ENCODE results near the gene EEFSEC.
A peak's percentile ranks its signal among the peaks of the same experiment; 100 is the strongest.

Gene EEFSEC

DNA sequence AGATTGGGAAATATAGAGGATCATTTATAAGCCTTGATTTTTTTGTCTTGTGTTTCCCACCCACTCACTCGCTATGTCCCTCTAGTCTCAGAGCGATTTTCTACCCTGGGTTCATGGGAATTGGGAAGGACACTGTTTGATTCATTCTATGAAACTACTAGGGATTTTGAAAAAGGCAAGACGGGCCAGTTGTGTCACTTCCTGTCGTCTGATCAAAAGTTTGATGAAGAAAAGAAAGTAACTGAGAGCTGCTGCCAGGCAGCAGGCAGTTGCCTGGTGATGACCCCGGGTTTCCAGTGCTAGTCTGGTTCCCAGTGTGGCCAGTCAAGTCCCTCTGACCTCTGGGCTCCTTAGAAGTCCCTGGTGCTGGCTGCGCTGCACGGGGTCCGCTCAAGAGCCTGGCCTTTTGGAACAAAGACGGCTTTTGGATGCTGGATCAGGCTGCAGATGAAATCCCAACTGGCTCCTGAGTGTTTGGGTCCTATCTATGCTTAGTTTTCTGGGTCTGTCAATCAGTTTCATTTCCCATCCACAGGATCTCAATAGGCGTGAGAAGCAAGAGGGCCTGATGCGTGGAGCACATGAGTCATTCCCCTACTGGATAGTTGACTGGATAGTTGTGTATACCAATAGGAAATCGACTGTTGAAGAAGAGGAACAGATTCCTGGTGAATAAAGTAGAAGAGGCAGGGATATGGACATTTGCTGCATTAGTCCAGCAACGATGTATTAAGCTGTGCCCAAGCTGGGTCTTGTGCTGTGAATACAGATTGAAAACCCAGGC lies 89.7 kb downstream of the EEFSEC start:
- peak; percentile 13 for DNase-seq (ENCODE audit: low read depth)

DNA sequence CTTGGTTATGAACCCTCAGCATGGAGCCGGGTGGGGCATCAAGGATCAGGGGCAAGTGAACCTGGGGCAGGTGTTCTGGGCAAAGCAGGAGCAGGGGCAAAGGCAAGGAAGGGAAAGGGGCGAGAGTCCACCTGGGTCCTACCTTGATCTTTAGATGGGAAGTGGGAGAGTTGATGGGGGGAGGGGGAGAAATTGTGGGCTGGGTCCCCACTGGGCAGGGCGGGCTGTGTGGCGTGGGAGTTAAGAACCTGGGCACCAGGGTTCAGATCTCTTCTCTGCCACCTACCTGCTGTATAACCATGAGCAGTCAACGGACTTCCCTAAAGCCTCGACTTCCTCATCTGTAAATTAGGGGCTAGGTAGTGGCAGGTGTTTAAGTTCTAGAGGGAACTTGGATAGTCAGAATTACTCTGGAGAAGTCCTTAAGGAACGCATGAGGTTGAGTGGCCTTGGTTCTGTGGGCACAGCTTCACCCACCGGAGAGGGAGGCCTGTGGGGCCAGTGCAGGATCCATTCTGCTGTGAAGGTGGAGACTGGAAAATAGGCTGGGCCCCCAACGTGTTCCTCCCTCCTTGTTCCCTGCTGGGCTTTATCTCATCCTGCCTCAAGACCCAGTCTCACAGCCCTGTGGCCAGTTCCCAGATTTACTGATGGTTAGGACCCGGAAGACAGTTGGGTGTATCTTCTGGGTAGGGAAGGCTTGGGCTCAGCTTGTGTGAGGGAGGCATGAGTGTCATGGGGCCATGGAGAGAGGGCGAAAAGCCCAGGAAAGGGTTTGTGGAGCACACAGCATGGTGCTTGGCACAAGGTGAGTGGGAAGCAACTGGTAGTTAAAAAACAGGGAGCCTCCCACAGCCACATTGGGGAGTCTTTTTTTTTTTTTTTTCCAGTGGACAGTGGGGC lies 90.6 kb downstream of the EEFSEC start:
- DNase-seq (ENCODE audit: low read depth): no peak

DNA sequence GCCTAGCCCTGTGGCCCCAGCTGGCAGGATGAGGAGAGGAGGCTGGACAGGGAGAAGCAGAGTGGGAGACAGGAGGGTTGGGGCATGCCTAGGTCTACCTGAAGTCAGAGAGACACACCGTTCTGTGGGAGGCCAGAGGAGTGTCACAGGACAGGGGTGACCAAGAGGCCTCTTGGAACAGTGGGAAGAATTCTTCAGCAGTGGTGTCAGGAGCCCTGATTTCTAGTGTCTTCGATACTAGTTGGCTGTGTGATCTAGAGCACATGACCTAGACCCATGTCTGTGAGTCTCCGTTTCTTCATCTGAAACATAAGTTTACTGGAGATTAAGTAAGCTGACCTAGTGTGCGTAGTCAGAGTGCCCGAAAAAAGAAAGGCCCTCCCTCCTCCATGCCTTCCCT lies 92.2 kb downstream of the EEFSEC start:
- DNase-seq (ENCODE audit: low read depth): no peak

DNA sequence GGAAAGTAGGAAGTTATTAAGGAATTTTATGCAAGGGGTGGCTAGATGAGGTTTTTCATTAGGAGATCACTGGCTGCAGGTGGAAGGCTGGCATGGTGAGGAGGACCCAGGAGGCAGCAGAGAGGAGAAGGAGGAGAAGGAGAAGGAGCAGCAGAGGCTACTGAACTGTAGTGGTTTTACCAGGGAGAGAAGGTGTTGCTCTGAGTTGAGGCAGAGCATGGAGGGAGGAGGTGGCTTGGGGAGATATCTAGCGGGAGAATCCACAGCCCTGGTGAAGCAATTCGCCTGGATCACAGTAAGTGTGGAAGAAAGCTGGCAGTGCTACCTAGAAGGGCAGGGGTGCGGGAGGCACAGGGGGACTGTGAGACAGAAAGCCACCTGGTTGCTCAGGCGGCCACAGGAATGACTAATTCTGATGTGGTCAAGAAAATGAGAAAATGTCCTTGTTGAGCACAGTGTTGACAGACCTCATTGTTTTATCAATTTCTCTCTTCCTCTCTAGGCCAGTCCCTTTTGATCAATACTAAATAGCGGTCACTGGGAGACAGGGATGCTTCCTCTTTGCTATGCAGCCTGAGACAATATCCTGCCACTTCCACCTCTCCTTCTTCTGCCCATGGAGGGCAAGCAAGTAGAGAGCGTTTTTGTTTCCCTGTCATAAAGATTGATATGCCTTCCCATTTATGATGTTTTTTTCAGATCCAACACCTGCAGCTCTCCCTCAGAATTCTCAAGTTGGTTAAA lies 94.6 kb downstream of the EEFSEC start:
- DNase-seq (ENCODE audit: low read depth): no peak

DNA sequence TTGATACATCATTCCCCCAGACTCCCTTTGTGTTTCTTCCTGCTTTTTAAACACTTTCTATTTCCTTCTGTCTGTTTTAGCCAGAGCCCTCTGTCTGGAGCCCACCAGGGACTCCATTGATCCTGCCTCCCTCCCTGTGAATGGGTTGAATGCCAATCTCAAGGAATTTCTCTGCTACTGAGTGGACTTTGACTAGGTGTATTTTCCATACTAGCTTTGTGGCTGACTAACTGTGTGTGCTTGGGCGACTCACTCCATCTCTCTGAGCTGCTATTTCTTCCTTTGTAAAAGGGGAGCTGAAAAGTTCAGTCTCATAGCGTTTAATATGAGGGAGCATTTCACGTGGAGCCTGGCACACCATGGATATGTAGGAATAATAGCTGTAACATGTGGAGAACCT lies 98.8 kb downstream of the EEFSEC start:
- no peak for DNase-seq (ENCODE audit: low read depth)

DNA sequence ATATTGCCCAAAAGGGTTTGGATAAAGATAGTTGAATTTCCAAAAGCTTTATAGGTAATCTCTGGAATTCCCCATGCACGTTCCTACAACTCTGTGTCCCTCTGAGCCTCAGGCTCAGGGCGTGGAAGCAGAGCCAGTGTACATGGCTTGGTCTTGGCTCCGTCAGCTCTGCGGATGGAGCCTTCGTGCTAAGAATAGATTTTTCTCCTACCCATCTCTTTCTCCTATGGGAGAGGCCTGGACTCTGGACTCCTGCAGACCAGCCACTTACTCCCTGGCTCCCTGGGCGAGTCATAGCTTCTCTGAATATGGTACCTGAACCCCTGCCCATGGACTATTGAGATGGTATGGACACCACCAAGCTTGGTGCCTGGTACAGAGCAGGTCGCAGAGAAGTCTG lies 99.9 kb downstream of the EEFSEC start:
- no peak for DNase-seq (ENCODE audit: low read depth)

DNA sequence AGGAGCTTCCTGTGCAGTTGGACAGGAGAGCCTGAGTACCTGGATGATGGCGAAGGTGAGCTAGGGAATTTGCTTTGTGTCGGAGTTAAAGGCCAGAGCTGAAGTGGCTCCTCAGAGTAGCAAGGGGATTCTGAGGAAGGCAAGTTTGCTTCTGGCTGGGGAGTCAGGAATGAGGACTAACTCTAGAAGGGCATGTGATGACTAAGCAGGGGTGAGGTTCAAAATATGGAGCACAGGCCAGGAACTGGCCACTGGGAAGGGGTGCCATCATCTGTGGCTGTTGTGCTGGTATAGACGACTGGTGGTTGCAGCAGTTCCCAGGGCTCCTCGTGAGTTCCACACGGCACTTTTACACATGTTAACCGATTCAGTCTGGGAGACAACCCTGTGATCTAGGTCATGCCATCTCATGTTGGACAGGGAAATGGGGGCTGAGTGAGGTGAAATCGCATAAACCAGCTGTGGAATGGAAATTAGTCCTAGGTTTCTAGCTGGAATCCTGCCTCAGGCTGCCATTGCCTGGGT lies 100.8 kb downstream of the EEFSEC start:
- DNase-seq (ENCODE audit: low read depth): no peak

DNA sequence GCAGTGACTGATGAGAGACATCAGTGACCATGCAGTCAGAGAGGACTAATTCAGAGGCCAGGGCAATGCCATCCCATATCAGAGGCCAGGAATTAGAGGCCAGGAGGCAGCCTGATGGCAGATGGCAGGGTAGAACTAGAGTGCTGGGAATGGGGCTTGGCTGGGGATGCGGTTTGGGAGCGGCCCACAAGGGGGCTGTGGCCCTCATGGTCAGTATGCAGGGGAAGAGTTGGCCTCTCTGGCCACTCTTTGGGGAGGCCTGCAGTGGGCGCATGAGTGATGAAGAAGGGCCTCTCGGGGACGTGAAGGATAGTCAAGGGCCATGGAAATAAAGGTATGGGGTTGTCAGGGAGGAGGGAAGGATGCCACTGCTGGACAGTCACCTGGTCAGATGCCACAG lies 101.7 kb downstream of the EEFSEC start:
- no peak for DNase-seq (ENCODE audit: low read depth)

DNA sequence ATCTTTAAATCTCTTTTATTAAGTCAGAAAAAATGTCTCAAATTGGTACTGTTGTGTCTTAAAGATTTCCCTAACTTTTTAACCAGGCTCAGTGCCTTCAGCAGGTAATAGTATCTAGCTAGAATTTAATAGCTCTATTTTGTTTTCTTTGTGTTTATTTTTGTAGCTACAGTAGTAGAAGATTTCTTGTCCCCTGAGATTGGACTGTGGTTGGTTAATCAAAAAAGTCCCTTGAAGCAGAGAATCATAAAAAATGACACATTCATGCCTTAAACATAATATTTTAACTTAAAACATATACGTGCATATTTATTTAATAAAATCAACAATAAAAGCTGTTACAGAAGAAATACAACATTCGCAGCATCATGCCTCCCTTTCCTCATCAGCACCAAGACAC lies 102.8 kb downstream of the EEFSEC start:
- no peak for DNase-seq (ENCODE audit: low read depth)

DNA sequence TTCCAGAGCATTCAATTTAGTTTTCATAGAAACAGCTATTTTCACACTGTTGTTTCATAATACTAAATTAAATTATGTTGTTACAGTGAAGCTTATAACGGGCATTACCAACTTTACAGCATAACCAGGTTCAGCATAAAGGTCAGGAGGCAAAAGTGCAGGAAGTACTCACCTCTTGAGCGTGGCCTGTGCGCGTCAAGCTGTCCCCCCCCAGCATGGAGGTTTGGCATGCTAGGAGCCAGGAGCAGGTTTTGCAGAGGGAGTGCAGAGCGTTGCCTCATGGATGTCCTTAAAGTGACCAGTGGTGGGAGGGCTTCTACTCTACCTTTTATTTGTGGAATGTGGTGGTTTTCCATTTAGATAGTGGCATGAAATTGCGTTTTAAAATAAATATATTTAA lies 104.4 kb downstream of the EEFSEC start:
- no peak for DNase-seq (ENCODE audit: low read depth)

DNA sequence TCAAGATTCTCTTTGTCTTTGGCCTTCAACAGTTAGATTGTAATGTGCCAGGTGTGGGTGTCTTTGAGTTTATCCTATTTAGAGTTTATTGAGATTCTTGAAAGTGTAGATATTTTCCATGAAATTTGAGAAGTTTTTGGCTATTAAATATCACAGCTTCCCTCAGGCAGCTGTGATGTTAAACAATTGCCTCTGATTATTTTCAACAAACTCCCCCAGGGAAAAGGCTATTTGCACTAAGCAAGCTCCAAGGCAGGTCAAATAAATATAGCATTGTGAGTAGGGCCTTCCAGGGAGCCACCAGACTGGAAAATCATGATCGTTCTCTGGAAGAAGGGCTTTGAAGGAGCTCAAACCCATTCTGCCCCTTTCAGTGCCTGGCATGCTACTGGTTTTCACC lies 107.0 kb downstream of the EEFSEC start:
- DNase-seq (ENCODE audit: low read depth): no peak

DNA sequence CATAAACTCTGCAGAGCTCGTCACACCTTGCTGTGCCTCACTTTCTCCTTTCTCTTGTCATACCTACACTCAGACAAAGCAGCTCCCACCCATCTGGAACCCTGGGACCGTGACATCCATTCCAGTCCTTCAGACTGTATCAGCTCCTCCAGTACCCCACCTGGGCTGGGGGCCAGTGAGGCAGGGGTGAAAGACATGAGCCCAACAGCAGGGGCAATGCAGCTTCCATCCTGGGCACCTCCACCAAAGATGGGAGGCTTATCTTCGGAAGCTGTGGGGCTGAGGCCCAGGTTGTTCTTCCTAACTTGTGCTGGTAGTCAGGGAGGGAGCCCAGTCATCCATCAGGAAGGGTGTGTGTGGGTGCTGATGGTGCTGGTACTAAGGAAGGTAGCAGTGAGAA lies 109.2 kb downstream of the EEFSEC start:
- no peak for DNase-seq (ENCODE audit: low read depth)

DNA sequence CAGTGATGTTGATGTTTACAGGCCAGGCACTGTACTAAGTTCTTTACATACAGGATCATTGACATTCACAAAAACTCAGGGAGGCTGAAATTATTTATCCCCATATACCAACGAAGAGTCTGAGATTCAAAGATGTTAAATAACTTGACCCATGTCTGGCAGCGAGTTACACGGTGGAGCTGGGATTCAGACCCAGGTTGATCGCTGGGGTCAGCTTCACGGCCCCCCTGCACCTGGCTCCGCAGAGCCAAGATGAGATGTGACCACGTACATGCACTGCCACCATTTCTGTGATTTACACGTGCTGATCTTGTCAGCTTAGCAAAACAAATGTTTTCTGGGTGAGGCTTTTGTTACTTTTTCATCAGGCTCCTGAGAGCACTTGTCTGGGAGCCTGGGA lies 109.8 kb downstream of the EEFSEC start:
- DNase-seq (ENCODE audit: low read depth): no peak

DNA sequence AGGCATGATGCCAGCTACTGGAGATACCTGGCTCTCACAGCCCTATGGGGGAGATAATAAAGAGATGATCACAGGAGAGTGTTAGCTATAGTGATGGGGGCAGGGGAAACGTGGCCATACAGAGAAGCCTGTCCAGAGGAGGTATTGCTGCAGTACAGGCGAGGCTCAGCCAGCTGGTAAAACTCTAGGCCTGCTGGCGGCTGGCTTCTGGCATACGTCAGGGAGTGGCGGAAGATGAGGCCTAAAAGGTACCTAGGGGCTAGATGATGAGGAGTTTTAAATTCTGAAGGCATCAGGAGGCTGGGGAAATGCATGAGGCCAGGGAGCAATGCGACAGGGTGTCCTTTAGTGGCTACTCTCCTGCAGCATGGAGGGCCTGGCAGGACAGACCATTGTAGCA lies 110.7 kb downstream of the EEFSEC start:
- DNase-seq (ENCODE audit: low read depth): no peak

DNA sequence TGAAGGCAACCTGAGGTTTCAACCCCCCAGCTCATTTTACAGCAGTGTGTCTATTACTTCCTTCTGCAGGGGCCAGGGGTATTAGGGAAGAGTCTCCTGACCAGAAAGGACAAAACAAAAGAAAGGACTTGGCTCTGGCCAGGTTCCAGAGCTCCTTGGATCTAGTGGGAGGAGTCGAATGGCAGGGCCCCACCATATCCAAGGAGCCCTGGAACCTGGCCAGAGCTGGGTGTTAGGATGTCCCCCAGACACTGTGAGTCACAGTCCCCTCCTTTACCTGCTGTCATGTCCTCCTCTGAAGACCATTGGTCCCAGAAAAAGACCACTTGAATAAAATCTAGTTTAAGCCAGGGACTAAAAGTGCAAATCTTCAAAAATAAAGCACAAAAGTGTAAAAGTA lies 113.2 kb downstream of the EEFSEC start:
- no peak for DNase-seq (ENCODE audit: low read depth)

DNA sequence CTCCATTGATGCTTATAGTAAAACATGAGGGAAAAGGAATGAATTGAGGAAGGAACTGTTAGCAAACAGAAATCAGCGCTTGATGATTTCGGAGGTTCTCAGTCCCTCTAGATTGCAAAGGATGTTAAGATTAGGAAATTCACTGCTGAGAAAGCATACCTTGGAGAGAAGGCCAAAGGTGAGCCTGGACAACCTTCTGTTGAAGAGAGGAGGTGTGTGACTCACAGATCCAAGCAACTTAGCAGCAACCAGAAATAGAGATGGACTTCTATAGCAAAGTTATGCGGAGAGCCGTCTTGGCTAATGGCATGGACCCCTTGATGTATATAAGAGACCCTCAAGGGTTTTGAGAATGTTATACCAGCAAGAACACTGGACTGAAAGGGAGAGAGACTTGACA lies 114.3 kb downstream of the EEFSEC start:
- no peak for DNase-seq (ENCODE audit: low read depth)

DNA sequence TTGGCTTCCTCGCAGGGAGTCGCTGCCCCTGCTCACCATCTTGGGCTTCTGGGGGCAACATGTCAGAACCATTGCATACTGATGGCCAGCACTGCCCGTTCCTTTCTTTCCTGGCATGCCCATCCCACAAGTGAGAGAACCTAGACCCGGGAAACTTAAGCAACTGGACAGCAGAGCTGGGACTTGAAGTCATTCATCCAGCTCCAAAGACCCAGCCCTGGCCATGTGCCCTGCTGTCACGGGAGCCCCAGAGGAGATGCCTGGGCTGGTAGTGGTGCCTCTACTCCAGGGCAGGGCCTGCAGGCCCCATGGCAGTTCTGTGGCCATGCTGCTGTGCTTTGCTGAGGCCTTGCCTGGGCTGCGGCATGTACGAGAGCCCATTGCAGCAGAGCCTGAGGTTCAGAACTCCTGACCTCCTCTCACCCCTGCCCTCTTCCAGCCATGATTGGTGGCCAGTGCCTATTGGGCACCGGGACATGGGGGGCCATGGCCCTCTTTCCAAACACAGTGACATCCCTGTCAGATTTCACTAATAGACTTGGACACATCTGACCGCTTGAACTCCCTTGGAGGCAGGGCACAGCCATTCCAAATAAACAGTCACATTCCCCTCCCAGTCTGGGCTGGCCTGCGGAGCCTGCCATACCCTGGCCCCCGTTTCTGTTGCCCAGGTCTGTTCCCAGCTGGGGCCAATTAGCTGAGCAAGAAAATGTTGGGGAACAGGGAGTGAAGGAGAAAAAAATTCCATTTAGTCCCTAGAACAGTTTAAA lies 115.9 kb downstream of the EEFSEC start:
- no peak for DNase-seq (ENCODE audit: low read depth)

DNA sequence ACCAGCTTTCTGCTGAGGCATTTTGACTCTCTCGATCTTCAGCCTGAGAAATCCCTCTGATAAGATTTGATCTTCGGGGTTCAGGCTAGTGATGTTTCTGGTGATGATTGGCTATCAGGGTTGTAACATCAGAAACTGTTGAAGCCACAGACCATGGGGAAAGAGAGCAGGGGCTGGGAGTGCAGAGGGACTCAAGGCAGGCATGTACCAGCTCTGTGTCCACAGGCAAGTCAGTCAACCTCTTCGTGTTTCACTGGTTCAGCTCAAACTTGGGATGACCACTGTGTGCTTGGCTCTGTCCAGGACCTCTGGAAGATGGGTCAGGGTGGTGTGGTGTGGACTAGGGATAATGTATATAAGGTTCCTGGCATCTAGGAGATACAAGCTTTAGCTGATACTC lies 116.5 kb downstream of the EEFSEC start:
- DNase-seq (ENCODE audit: low read depth): no peak

DNA sequence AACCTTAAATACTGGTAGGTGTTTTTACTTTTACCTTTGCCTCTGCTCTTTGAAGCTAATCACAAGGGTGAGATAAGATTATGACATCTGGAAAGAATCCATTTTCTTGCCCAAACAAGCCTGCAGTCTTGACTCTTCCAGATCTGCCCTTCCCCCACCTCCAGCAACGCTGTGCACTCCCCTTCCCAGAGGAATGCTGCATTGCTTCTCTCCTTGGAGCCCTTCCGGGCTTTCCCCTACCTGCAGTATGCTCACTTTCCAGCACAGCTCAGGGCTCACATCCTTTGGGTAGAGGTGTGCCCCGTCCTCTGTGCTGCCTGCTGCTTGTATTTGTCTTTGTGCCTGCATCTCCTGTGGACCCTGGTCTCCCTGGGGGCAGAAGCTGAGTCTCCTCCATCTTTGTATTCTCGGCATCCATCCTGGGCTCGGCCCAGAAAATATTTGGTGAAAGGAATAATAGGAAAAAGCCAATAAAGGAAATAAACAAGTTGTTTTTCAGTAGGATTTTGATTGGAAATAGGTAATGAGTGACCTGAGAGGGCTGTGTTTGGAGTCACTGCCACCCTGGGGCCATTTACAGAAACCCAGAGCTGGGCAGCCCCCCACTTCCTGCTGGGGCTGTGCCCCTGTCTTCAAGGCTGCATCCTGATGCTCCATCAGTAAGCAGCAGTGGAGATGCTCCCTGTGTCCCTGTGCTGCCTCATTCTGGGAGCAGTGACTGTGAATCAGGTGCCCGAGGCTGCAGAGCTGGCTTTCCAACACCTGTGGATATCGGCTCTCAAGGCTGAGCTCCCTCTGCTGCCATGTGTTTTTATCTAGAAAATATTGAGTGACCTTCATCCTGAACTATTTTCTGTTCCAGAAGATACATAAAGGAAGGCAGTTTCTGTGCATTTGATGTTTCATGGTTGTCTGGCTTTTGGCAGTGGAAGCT lies 117.5 kb downstream of the EEFSEC start:
- no peak for DNase-seq (ENCODE audit: low read depth)

DNA sequence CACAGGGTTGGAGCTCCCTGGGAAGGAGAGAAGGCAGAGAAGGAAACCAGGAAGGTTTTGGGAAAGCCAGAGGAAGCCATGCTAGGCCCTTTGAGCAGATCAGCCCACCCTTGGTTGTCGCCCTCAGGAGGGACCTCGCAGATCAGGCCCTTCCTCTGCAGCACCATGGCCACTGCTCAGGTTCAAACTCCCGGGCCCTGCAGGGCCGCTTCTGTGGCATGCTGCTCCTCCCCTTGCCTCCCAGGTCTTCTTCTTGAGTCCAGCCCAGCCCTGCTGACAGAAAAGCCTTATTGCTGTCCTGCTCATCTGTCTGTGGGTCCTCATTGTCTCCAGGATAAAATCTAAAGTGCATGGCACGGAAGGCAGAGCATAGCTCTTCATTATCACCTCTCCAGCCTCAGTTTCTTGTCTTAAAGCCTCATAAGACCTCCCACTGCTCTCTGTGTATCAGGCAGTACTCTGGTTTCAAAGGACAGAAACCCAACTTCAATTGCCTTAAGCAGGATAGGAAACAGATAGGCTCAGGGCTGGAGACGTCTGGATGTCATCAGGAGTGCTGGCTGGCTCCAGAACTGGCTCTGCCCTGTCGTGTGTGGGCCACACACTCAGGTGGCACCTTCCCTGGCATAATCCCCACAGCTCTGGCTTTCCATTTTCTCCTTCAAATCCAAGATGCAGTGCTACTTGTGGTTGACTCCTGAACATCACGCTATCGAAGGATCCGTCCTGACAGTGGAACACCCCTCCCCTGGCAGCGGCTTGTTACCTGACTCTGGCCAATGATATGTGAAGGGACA lies 118.5 kb downstream of the EEFSEC start:
- no peak for DNase-seq (ENCODE audit: low read depth)

Data from stimulated activated CD4-positive, alpha-beta T cell treated with anti-CD3 and anti-CD28 coated beads, Interleukin-2, amount 100 ng/mL, for 4 hours (primary cell).